ENCODE data around the gene AADACL4.

GRCh38 chr1:12634156-12634555, 9.7 kb upstream of the AADACL4 start:
- no peak for TF ChIP-seq CTCF (optimal IDR thresholded peaks at IDR 0.05 in 1 of 3, IDR thresholded peaks at IDR 0.05 in 1 of 3, conservative IDR thresholded peaks at IDR 0.05 in 1 of 3; ENCODE audit: extremely low read depth in 1 of 3, insufficient read depth in 2 of 3, low read length in 3 of 3)
- TF ChIP-seq EZH2 (IDR thresholded peaks at IDR 0.05; ENCODE audit: low read length) = no peak

Measured in keratinocyte (primary cell).